GM19328 (cell line): ENCODE results near the gene ABCE1.

Source experiments
- ATAC-seq: cut with Tn5 transposase; IDR thresholded peaks from one replicate; pipeline ENCODE4 v1.9.1; 2021; ENCODE audit warnings: mild to moderate bottlenecking, moderate library complexity; ENCODE audit not compliant: unreplicated experiment

Gene ABCE1

DNA sequence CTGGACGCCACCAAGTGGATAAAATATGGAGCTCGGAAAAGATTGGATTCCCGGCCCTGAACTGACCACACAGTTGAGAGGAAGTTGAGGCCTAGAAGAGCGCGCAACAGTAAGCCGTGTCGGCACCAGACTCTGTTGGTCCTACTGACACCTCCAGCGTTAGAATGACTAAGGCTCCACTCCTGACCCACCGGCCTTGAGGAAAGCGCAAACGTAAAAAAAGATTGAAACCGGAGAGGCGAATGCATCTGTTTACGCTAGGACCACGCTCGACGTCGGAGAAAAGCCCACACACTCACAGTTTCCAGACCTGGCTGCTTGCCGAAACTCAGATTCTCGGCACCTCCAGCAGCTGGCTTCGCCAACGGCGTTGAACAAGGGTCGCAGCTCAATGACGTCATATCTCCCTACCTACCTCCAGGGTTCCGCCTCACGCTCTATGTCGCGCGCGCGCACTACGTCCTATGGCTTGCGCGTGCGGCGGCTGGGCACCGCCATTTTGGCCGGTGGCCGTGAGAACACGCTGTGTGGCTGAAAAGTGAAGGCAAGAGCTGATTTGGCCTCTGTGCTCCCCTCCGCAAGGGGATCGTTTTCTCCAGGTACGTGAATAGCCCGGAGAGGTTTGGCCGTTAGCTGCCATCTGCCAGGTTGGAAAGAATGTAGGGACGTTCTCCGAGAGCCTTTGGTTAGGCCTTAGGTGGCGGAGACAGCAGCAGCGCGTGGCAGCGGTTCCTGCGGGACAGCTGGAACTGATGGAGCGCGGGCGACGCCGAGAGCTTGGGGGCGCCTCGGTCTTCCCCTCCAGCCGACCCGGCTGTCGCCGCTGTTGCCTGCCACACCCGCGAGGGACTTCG is at the start of gene ABCE1, which contains the start of gene ANAPC10:
Gene ABCE1 (plus strand): TSS at position 491 of the 854 bp plus-strand sequence. CDS start 6,102 bp downstream, outside the sequence.
Gene ANAPC10 (minus strand): TSS at position 376 of the 854 bp plus-strand sequence. CDS start 2,097 bp downstream, outside the sequence.
- ATAC-seq, result peak; percentile 74

DNA sequence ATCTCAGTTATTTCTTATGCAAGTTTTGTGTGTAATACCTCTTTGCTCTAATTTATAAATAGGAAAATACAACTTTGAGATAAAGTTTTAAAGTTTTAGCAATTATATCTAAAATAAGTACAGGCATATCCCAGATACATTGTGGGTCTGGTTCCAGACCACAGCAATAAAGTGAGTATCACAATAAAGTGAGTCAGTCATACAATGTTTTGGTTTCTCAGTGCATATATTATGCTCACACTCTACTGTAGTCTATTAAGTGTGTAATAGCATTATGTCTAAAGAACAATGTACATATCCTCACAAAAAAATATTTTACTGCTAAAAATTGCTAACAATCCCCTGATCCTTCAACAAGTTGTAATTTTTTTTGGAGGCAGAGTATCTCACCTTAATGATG is 49.3 kb upstream of the ABCE1 start:
- no peak for ATAC-seq

DNA sequence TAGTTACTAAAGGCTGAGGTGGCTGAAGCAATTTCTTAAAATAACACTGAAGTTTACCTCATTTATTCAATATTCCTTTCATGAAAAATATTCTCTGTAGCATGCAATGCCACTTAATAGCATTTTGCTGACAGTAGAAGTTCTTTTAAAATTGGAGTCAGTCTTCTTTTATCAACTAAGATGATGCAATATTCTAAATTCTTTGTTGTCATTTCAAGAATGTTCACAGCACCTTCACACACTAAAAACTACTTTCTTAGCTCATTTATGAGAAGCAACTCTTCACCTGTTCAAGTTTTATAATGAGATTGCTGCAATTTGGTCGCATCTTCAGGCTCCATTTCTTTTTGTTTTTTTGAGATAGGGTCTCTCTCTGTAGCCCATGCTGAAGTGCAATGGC is 48.9 kb upstream of the ABCE1 start:
- ATAC-seq, result no peak

DNA sequence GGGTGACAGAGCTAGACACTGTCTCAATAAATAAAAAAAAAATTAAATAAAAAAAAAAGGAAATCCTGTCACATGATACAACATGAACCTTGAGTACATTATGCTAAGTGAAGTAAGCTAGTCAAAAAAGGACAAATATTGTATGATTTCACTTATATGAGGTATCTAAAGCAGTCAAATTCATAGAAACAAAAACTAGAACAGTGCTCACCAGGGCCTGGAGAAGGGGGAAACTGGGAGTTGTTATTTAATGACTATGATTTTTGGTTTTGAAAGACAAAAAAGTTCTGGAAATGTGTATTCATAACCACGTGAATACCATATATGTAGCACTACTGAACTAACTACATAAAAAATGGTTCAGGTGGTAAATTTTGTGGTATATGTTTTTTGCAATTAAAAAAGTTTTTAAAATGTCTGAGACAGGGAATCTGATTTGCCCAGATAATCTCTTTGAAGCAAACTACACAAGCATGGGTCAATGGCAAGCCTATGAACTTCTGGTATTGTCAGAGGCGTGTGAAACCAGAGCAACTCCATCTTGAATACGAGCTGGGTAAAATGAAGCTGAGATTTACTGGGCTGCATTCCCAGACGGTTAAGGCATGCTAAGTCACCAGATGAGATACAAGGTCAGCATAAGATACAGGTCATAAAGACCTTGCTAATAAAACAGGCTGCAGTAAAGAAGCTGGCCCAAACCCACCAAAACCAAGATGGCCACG is 42.4 kb upstream of the ABCE1 start:
- no peak for ATAC-seq

DNA sequence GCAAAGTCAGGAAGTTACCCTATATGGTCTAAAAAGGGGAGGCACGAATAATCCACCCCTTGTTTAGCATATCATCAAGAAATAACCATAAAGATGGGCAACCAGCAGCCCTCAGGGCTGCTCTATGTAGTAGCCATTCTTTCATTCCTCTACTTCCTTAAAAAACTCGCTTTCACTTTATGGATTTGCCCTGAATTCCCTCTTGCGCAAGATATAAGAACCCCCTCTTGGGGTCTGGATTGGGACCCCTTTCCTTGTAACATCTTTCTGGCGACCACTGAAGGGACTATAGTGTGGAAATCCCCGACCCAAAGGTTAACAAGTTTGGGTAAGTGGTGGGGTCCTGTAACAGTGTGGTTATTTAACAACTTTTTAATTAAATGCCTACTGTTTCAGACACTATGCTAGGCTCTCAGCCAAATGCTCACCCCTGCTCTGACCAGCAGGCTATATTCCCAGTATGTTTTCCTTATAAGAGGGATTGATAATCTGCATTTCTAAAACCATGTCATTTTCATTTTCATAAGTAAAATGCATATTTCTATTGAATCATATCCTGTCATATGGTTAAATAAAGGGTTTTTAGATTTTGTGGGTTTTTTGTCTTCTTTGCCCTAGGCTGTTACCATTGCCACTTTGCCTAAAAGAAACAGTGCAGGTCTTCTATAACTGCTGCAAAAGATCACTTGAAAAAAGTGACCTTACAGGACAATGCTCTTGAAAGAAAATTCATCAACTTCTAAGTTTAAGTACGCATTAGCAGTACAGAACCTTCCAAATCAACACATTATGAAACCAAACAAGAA is 41.6 kb upstream of the ABCE1 start:
- no peak for ATAC-seq

DNA sequence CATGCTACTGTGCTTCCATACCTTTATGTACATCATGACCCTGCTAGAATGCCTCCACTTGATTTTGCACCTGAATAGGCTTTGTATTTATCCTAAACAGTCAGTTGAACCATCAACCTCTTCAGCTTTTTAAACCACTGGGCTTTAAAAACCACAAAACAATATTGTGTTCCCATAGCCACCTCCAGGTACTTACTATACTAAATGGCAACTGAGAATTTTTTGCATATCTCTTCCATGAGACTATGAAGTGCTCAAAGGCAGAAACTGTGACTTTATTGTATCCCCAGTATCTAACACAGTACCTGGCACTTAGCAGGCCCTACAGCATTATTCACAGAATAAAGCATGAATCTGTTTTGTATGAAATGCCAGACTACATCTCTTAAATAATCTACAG is 39.9 kb upstream of the ABCE1 start:
- no peak for ATAC-seq

DNA sequence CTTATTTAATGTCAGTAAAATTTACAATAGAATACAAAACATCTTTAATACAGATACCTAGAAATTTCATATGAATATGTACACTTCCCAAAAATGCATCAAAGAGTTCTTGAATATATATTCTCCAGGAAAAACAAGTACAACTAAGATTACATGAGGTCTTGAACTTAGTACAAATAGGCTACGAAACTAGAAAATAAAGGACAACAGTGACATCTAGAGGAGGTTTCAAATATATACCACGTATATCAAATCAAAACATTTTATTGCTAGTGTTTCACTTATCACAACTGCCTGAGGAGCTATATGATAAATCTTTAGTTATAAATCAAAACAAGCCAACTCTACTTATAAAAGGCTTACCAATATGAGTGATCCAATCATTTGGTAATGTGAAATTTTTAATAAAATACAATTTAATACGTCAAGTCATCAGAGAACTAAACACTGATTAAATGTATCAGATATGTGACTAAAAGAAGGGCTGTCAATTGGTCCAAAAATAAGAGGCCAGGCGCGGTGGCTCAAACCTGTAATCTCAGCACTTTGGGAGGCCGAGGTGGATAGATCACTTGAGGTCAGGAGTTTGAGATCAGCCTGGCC is 36.7 kb upstream of the ABCE1 start:
- ATAC-seq, result no peak

DNA sequence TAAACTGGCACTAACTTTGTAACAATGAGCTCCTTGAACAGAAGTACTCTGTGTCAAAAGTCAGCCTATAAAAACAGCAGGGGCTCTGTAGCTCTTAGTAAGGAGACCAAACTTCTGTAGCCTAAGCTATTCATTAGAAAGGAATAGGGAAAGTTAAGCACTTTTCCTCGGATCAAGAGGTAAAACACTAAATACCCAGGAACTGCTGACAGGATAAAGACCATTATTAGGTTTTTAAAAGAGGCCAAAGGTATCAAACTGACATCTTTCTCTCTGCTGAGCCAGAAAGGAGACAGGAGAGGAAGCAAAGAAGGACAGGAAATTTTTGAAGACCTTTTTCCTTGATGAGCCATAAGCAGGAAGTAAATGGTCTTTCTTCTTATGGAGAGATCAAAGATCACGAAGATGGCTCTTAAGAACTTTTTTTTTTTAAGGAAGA is 32.0 kb upstream of the ABCE1 start:
- ATAC-seq, result no peak

DNA sequence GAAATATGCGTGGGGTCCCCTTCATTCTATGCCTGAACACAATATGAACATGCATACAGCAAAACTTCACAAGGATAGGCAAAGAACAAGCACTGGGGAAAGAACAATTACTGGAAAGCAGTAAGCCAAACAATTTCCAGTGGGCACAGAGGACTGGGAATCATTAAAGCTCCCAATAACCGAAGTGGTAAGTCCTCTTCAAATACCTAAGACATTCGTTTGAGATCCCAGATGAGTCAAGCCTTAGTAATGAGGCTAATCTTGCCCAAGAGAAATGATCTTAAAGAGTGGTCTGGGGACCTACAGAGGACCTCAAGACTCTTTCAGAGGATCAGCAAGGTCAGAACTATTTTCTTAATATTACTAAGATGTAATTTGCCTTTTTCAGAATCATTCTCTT is 28.8 kb upstream of the ABCE1 start:
- no peak for ATAC-seq

DNA sequence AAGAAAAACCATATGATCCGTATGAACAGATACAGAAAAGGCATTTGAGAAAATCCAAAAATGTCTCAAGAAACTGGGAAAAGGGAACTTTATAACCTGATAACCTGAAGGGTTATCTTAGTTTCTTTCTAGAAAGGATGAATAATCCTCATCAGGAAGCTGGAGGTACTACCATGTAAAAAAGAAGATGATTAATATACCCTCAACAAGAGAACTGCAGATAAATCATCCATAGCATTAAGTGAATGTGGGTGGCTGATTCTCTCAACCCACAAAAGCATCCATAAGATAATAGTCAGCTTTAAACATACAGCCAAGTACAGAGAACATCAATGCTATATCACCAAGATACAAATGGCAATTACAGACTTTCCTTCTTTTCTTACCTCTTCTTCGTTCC is 26.6 kb upstream of the ABCE1 start:
- ATAC-seq, result no peak

DNA sequence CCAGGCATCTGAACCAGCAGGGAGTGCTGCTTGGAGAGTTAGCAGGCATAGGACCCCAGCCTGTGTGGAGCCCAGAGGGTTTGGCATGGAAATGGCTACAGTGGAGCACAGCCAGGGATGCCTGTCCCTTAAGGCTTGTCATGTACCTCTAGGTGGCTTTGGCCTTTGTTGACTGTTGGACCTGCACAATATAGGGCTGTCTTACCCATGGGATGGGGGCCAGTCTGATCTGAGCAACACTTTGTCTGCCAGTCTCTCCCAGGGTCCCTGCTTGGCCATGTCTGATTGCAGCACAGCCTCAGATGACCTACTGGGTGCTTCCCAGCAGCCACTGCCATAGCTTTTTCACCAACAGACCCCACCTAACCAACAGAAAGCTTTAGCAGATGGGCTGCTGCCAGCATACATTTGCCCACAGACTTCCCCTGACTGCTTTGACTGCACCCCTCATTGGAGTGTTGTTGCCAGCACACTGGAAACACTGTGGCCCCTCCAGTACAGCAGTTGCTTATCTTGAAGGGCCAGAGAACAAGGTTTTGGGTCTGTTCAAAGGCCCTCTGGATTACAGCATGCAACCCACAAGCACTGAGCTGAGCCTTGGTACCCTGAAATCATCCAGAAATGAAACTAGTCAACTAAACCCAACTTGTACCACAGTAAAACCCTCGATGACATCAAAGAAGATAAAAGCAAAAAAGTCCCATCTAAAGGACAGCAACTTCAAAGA is 22.2 kb upstream of the ABCE1 start:
- ATAC-seq, result no peak

DNA sequence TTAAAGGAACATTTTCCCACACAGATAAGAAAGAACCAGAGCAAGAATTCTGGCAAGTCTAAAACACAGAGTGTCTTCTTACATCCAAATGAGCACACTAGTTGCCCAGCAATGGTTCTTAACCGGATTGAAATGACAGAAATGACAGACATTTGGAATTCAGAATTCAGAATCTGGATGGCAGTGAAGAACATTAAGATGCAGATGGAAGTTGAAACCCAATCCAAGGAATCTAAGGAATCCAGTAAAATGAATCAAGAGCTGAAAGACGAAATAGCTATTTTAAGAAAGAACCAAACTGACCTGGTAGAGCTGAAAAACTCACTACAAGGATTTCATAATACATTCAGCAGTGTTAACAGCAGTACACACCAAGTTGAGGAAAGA is 21.6 kb upstream of the ABCE1 start:
- no peak for ATAC-seq

DNA sequence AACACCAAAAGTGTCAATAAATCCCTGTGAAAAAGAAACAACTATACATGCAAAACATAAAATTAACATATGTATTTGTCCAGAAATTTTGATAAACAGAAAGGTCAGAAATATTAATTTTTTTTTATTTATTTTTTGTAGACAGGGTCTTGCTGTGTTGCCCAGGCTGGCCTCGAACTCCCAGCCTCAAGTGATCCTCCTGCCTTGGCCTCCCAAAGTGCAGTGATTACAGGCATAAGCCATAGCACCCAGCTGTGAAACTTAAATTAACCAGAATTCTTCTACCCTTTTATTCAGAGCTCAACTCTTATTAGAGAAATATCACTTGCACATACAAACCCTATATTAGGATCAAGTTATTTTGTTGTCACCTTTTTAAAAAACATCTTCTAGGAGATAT is 16.4 kb upstream of the ABCE1 start:
- no peak for ATAC-seq

DNA sequence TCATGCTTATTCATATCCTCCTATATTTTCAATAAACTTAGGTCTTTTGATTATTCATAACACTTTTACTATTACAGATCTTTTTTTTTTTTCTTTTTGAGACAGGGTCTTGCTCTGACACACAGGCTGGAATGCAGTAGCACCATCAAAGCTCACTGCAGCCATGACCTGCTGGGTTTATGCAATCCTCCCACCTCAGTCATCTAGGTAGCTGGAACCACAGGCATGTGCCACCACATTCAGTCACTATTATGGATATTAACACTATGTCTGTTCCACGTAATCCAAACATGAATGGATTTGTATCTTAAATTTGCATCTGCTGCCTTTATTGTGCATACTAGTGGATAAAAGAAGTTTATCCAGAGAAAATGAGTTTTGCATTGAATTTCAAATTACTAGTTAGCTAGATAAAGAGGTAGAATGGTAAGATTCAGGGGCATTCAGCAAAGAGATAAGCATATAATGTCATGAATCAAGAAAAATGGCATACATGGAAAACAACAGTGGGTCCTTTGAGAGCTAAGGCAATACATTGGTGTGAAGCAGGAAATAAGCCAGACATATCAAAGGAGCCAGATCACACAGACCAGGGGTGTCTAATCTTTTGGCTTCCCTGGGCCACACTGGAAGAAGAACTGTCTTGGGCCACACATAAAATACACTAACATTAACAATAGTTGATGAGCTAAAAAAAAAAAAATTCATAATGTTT is 14.1 kb upstream of the ABCE1 start:
- no peak for ATAC-seq

DNA sequence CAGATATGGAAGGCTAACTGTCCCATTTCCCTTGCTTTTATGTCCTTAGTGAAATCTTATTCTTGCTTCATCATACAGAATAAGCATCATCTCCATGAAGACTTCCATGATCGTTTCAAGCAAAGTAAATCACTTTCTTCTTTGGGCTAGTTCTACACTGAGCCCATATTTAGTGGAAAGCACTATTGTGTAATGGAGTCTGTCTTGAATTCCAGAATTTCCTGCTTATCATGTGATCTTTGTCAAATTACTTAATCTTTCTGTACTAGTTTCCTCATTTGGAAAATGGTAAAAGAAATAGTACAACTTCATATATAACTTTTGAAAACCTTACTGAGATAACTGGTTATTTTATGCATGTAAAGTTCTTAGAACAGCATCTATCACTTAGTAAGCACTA is 7.7 kb upstream of the ABCE1 start:
- no peak for ATAC-seq

DNA sequence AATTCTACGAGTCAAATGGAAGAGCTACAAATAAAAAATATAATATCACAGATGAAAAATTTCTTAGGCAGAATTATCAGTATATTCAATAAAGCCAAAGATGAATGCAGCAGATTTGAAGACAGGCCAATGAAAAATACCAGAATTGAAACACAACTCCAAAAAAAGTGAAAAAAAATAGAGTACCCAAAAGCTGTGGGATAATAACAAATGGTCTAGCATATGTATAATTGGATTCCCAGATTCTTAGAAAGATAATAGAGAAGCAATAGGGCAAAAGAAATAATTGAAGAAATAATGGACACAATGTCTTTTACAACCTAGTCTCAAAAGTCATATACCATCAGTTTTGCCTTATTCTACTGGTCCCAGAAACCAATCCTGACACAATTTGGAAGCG is 4.5 kb upstream of the ABCE1 start:
- no peak for ATAC-seq

DNA sequence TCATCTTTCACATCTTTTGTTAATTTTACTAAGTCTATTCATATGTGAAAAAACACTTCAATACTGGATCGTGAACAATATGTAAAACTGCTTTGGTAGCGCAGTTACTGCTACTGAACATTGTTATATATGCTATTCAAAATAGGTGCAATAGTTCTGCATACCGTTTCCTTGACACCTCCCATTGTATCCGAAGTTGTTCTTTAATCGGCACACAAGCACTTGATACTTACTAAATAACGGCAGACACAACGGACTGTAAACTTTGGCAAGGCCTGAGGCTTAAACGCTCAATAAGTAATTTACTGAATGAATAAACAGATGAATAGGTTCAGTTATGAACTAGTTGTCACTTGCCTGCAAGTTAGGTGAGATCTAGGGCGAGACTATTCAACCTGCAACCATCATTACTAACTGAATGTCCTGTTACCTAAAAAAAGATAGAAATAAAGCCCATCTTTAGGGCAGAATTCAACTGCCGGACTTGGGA is 735 bp upstream of the ABCE1 start:
- peak; percentile 8 for ATAC-seq

DNA sequence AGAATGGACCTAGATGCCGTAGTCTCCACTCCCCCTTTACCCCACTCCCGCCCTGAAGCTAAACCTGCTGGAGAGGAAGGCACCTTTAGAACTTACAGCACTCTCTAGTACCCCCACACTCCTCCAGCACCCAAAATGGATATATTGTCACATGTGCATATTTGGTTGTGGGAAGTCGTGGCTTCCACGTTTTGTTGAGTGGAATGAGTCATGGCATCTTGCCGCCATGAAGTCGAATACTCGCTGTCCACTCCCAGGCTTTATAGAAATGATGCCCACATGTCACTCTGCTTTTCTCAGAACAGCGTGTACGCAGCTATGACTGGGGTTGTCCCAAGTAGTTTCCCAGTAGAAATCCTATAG is 545 bp downstream of the ABCE1 start:
- ATAC-seq, result peak; percentile 2

DNA sequence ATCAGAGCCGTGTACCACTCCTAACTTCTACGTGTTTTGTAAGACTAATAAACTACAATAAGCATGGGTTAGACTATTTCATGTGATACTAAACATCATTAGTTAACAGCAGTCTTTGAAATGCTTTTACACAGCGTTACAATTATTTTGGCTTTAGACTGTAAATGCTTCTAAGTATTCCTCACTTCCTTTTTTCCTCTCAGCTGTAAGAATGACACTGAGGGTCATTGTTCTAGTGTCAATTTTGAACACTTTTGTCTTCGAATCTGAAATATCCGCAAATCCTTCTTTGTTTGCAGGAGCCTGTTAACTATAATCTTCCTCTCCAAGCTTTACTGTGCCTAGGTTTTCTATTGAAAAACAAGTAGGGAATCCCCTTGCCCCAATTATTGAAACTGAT is 1.5 kb downstream of the ABCE1 start:
- no peak for ATAC-seq

DNA sequence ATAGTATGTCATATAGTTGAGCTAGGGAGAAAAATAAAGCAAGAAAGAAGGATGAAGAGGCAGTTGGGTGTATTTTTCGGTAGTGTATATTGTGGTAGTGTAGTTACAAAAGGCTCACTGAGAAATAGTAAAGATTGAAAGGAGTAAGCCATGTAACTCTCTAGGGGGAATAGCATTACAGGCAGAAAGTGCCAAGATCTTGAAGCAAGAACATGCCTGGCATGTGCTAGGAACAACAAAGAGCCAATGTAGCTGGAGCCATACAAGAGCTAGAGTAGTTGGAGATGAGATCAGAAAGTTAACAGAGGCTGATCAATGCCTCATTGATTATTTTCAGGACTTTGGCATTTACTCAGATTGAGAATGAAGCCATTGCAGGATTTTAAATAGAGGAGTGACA is 3.0 kb downstream of the ABCE1 start:
- ATAC-seq, result no peak
